ENCODE results near the gene ABHD12. TPM values are rescaled to one million over a fixed set of nuclear protein-coding genes. Genes with fewer than 3 reads are reported as not detected.
A peak's percentile ranks its signal among the peaks of the same experiment; 100 is the strongest.

Gene ABHD12
- total RNA-seq (2021) (39.8 and 40.6 TPM in 2 replicates), Bru-seq, nascent RNA (percentile 69 among the genes with signal in this experiment), BruChase-seq, experiment 1, labeled RNA remaining after a 2-hour chase (percentile 65 among the genes with signal in this experiment), BruChase-seq, experiment 2, labeled RNA remaining after a 6-hour chase (percentile 71 among the genes with signal in this experiment)
- long read RNA-seq, transcript ABHD12-201 (13 exons, 2,117 nt) = major isoform, 126 of 192 reads
- long read RNA-seq, transcript ABHD12-202 (13 exons, 1,725 nt) = minor isoform, 22 of 192 reads
- long read RNA-seq, partial matches to known transcripts = 9 of 192 reads
- long read RNA-seq, other reads (novel, unspliced or antisense) = 35 of 192 reads

DNA sequence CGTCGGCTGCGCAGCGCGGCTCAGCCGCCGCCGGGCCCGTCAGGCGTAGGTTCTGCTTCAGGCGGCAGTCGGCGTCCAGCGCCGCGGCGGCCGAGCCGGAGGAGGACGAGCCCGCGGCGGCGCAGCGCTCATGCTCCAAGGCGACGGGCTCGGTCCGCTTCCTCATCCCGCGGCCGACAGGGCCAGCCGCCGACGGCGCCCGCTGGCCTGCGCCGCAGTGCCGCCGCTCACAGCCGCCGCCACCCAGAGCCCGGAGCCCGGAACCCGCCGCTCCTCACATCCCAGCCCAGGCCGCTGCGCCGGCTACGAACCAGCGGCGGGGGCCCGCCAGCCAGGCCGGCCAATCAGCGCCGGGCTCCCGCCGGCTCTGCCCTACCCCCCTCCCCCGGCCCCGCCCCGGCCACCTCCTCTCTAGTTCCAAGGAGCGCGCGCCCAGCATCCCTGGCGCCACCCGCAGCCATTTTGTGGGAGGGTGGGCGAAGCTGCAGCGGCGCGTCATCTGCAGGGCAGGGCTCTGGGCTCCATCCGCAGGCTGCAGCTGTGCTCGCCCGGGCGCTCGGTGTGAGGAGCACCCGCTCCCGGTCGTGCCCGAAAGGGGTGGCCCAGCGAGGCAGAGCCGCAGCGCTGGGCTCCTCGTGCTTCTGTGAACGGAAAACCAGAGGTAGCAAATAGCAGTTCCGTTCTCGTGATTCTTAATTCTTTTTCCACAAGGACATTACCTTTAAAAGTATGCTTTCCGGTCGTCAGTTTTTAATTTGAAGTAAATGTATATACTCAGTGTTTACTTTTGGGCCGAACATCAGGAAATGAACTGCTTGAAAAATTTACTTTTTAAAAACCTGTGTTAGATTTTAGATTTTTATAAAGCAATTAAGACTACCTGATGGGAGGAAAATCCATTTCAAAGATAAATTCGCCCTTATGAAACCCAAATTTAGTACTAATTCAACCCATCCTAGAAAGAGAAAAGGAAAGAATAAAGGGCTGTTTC, at the start of gene ABHD12:
Gene ABHD12, minus strand, starts transcription at position 298 of the 991 bp plus-strand sequence. Its CDS starts 132 bp downstream, at position 166.
- peaks cover 11% of the 10 kb centered on the region for H3K4me1 ChIP-seq (ENCODE audit: insufficient read depth, low read length, poor library complexity, severe bottlenecking)
- no TSS peak for BruUV-seq (replicated peaks)
- CTCF ChIA-PET = interaction anchor here (0.6 to 0.8 kb wide), 2 partner anchors 141 to 395 kb away, joined by 4 read pairs; no protein-coding TSS in a partner anchor
- TF ChIP-seq, protein P1, sequence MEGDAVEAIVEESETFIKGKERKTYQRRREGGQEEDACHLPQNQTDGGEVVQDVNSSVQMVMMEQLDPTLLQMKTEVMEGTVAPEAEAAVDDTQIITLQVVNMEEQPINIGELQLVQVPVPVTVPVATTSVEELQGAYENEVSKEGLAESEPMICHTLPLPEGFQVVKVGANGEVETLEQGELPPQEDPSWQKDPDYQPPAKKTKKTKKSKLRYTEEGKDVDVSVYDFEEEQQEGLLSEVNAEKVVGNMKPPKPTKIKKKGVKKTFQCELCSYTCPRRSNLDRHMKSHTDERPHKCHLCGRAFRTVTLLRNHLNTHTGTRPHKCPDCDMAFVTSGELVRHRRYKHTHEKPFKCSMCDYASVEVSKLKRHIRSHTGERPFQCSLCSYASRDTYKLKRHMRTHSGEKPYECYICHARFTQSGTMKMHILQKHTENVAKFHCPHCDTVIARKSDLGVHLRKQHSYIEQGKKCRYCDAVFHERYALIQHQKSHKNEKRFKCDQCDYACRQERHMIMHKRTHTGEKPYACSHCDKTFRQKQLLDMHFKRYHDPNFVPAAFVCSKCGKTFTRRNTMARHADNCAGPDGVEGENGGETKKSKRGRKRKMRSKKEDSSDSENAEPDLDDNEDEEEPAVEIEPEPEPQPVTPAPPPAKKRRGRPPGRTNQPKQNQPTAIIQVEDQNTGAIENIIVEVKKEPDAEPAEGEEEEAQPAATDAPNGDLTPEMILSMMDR (conservative IDR thresholded peaks at IDR 0.05; ENCODE audit: low read depth, low read length) = no peak
- no peak for TF ChIP-seq EZH2 (IDR thresholded peaks at IDR 0.05; ENCODE audit: borderline replicate concordance, low read depth, low read length, poor library complexity, severe bottlenecking)
- intact Hi-C loops (cut with micrococcal nuclease; ENCODE audit: unreplicated experiment) = loop anchor here (10.0 kb wide), 1 partner anchor 196 kb away; the partner anchor contains the start of gene ENTPD6
- peaks cover 6% of the 10 kb centered on the region for H3K36me3 ChIP-seq (ENCODE audit: insufficient read depth, low read length, poor library complexity, severe bottlenecking)
- peak within 1 kb of the TSS; percentile 100 for H3K4me3 ChIP-seq (ENCODE audit: low read depth, low read length, poor library complexity, severe bottlenecking)
- peak within 1 kb of the TSS; percentile 87 for H3K27ac ChIP-seq (ENCODE audit: low read depth, low read length, poor library complexity, severe bottlenecking)
- POLR2A ChIA-PET (ENCODE audit: low non-redundant PET) = no interaction called here
- DNase-seq (ENCODE audit: low spot score) = peak; percentile 99
- no peaks in the 10 kb centered on the region for H3K9me3 ChIP-seq (ENCODE audit: low read depth, low read length, poor library complexity, severe bottlenecking)
- no peaks in the 10 kb centered on the region for H3K27me3 ChIP-seq (replicated peaks; ENCODE audit: insufficient read depth, low read depth, low read length, poor library complexity)

DNA sequence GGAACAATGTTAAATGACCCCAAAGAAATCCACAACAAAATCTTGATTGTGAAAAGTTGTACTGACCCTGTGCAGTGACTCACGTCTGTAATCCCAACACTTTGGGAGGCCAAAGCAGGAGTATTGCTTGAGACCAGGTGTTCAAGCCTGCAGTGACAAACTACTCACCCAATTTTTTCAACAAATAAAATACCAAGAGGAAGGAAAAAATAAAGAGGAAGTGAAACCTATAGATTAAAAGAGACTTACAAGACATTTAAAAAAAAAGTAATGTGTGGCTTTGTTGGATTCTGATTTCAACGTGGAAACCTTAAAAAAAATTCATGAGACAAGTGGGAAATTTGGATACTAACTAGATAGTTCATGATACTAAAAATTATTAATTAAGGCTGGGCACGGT, 48.7 kb upstream of the ABHD12 start:
- intact Hi-C loops (cut with micrococcal nuclease; ENCODE audit: unreplicated experiment) = no loop called here
- no peaks in the 10 kb centered on the region for H3K27me3 ChIP-seq (replicated peaks; ENCODE audit: insufficient read depth, low read depth, low read length, poor library complexity)
- no peak overlapping the region for H3K27ac ChIP-seq (ENCODE audit: low read depth, low read length, poor library complexity, severe bottlenecking)
- H3K36me3 ChIP-seq (ENCODE audit: insufficient read depth, low read length, poor library complexity, severe bottlenecking) = peaks cover 40% of the 10 kb centered on the region
- H3K4me3 ChIP-seq (ENCODE audit: low read depth, low read length, poor library complexity, severe bottlenecking) = no peak overlapping the region
- BruUV-seq (replicated peaks) = no TSS peak
- DNase-seq (ENCODE audit: low spot score) = no peak
- no peaks in the 10 kb centered on the region for H3K9me3 ChIP-seq (ENCODE audit: low read depth, low read length, poor library complexity, severe bottlenecking)
- CTCF ChIA-PET = no interaction called here
- TF ChIP-seq, protein P1 (conservative IDR thresholded peaks at IDR 0.05; ENCODE audit: low read depth, low read length) = no peak
- POLR2A ChIA-PET (ENCODE audit: low non-redundant PET) = no interaction called here
- H3K4me1 ChIP-seq (ENCODE audit: insufficient read depth, low read length, poor library complexity, severe bottlenecking) = no peaks in the 10 kb centered on the region

DNA sequence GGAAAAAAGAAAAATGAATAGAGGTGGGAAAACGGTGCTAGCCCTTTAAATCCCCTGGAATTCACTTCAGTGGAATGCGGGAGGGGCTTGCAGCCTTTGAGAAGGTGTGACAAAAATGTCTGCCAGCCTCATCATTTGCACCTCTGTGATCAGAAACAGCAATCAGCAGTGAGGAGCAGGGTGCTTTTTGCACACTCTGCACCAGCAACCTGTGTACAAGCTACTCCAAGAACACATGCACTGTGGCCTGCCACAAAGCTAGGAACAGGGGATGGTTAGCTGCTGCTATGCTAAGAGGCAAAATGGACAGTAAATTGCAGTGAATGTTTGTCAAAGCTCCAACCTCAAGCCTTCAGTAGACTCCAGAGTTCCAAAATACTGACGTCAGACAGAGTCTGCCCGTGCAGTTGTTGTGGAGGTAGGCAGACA, 46.5 kb upstream of the ABHD12 start:
- no peak for DNase-seq (ENCODE audit: low spot score)
- Histone ChIP-seq H3K4me1 (ENCODE audit: insufficient read depth, low read length, poor library complexity, severe bottlenecking) (no peaks in the 10 kb centered on the region), H3K27ac (ENCODE audit: low read depth, low read length, poor library complexity, severe bottlenecking) (no peak overlapping the region), H3K4me3 (ENCODE audit: low read depth, low read length, poor library complexity, severe bottlenecking) (no peak overlapping the region), H3K36me3 (ENCODE audit: insufficient read depth, low read length, poor library complexity, severe bottlenecking) (peaks cover 52% of the 10 kb centered on the region), H3K9me3 (ENCODE audit: low read depth, low read length, poor library complexity, severe bottlenecking) (no peaks in the 10 kb centered on the region), H3K27me3 (replicated peaks; ENCODE audit: insufficient read depth, low read depth, low read length, poor library complexity) (no peaks in the 10 kb centered on the region)
- intact Hi-C loops (cut with micrococcal nuclease; ENCODE audit: unreplicated experiment) = no loop called here
- TF ChIP-seq EZH2 (IDR thresholded peaks at IDR 0.05; ENCODE audit: borderline replicate concordance, low read depth, low read length, poor library complexity, severe bottlenecking) = no peak
- TF ChIP-seq, protein P1 (conservative IDR thresholded peaks at IDR 0.05; ENCODE audit: low read depth, low read length) = no peak
- ChIA-PET CTCF (no interaction called here), POLR2A (ENCODE audit: low non-redundant PET) (no interaction called here)
- no TSS peak for BruUV-seq (replicated peaks)

Data from A673 (cell line).